HG03060 (cell line): Measurements from ENCODE around the gene MGRN1.

ENCODE experiments used
- ATAC-seq: cut with Tn5 transposase; IDR thresholded peaks from one replicate; pipeline ENCODE4 v1.9.1; 2021; ENCODE audit warnings: low read depth, moderate number of reproducible peaks; ENCODE audit not compliant: unreplicated experiment

The MGRN1 gene

GRCh38 chr16:4695473-4696171 is 71.0 kb downstream of the MGRN1 start:
- ATAC-seq = no peak

DNA sequence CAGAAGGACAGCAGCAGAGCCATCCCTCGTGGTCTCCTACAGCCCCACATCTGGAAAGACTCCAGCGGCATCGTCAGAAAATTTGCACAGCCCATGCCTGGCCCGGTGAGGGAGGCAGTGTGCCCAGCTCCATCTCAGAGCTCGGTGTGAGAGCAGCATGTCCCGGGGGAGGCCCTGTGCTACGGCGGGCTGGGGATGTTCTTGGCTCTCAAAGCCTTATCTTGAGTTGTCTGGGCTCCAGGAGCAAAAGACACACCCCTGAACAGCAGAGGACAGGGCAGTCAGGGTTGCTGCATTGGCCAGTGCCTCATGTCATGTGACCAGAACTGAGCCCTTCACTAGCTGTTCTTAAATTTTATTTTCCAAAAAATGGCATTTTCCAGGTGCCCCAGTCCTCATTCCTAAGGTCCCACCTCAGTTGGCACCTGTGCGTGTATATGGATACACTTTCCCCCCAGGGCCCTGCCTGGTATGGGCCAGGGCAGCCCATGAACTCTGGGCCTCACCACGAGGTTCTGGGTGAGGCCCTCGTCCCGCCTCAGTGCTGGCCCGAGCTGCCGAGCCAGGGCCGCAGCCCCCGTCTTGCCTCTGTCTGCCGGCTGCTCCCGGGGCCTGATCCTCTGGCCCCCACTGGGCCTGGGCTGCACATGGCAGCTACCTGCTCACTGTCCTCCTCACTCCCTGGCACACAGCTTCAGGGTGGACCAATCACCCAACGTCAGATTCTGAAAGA is 71.7 kb downstream of the MGRN1 start:
- no peak for ATAC-seq

DNA sequence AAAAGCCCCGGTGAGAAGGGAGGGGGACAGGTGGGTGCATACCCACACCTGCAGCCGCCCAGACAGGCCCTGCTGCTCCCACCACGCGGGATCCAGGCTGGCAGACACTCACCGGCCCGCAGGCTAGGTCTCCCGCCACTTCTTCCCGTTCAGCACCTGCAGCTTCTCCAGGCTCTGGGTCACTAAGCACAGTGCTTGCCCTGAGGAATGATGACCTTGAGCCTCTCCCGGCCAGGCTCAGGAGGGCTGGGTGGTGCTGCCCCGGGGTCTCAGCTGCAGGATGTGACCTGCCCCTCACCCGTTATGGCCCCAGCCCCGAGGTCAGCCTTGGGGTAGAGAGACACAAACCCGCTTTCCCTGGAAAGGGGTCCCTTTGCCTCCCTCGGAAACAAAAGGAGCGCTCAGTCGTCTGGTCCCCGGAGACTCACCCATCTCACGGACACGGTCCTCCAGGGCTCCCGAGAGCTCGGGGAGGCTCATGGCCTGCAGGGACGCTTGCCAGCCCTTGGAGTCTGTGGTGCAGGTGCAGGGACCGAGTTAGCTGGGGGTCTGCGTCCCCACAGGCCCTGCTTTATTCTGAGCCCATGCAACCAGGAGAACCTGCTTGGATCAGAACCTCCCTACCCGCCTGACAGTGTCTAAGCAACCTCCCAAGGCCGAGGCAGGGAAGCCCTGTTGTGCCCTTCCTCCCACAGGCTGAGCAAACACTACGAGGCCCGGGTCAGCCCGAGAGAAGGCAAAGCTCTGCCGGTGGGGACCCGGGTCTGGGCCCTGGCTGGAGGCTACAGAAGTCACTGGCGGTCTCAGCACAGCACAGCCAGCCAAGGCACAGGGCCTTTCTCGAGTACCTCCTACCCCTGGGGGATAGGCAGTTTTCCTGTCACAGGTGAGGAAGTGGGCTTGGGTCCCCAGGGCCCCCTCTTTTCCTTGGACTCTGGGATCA is 72.5 kb downstream of the MGRN1 start:
- no peak for ATAC-seq

GRCh38 chr16:4697848-4698291 is 73.2 kb downstream of the MGRN1 start:
- no peak for ATAC-seq

- no peak for ATAC-seq
These were observed 73.9 kb downstream of the MGRN1 start for GRCh38 chr16:4698321-4699045.

DNA sequence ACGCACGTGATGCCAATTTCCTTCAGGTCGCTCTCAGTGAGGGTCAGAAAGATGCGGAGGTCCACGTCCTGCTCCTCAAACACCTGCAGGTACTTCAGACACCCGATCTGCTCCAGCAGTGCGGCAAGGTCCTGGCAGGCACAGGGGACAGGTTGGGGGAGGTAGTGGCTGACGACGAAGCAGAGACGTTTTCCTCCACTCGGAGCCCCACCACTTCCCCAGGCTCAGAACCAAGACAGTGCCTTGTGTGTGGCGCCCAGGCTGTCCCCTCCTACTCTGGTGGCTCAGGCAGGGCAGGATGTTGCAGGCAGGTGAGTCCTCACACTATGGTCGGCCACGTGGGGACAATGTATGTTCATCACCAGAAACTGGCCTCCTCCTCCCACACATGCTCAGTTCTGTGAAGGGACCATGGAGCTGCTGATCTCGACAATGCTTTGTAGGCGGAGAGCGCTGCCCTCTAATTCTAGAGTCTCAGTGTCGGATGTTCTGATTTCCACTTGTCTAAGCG is 74.5 kb downstream of the MGRN1 start:
- ATAC-seq = no peak

DNA sequence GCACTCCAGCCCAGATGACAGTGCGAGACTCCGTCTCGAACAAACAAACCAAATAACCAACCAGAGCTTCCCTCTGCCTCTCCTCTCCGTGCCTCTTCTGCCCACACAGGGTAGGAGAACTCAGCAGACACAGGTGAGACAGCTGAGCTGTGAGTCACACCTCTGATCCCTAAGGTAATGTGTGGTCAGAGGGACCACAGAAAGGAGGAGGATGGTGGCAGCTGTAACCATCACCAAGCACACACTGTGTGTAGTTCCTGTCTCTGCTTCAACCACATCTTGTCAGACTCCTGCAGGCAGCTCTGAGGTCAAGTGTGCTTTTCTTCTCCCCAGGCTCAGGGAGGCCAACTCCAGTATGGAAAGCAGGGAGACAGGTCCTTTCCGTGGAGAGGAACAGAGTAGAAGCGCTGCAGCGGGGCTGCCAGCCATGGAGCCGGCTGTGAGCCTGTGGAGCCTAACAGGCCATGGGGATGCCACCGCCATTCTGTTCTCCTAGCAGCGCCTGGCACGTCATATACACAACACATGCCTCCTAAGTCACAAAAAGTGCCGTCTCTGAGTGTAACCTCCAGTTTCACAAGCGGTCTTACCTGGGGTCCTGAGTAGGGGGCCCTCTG is 75.9 kb downstream of the MGRN1 start:
- no peak for ATAC-seq

GRCh38 chr16:4700997-4701743 is 76.5 kb downstream of the MGRN1 start:
- no peak for ATAC-seq

DNA sequence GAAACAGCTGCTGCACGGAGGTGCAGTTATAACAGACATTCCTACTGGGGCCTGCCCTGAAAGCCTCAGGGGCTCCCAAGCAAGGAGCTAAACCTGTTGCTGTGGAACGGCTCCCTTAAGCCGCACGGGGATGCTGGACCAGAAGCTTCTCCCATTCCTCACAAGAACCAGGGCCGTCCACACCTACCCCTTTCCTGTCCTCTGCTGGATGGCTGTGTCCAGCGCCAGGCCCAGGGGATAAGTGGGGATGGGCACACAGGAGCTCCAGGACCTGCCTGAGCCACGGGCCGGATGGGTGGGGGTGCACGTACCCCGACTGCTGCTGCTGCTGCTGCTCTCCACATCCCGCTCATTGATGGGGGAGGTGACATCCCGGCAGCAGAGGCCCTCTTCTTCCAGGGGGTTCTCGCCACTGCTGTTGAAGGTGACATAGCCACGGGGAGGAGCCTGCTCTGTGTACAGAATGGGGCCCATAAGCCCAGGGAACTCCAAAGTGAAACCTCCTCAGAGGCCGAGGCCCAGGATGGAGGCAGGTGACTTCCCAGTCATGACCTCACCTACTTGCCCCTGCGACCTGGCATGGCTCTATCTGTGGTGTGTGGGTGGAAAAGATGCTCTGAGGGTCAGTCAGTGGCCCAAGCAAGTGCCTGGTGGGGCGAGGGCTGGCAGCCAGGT is 77.3 kb downstream of the MGRN1 start:
- ATAC-seq = no peak

- no peak for ATAC-seq
These were observed 77.8 kb downstream of the MGRN1 start for GRCh38 chr16:4702466-4702808.

DNA sequence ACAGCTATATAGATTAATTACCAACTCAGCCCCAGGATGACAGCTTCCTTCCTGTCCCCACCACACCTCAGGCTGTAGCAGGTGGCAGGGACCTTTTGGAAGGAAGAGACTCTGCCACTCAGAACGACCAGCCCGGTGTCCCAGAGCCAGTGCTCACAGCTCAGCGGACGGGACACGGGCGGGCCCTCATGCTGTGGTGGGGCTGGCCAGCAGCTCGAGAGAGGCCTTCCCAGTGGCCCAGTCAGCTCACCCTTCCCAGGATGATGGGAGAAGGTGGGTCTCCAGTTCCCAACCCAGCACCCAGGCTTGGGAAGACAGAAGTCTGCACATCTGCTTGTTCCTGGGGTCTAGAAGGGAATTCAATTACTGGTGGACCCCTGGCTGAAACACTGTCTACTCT is 79.3 kb downstream of the MGRN1 start:
- ATAC-seq = no peak

GRCh38 chr16:4704491-4704890 is 79.9 kb downstream of the MGRN1 start:
- no peak for ATAC-seq

GRCh38 chr16:4704913-4705312 is 80.3 kb downstream of the MGRN1 start:
- no peak for ATAC-seq

DNA sequence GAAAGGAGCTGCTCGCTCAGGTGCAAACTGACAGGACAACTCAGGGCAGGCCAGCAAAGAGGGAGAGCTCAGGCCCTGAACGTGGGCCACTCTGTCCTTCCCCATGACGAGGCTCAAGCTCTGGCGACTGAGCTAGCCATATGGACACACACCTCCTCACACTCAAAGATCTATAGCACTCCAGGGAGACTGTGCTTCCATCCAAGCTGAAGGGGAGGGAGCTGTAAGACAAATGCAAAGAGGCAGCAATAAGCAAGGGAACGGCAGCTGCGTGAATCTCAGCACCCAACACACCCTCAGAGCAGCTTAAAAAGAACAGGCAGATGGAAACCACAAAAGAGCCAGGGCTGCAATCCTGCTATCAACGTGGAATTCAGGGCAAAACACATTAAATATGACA is 82.2 kb downstream of the MGRN1 start:
- no peak for ATAC-seq

DNA sequence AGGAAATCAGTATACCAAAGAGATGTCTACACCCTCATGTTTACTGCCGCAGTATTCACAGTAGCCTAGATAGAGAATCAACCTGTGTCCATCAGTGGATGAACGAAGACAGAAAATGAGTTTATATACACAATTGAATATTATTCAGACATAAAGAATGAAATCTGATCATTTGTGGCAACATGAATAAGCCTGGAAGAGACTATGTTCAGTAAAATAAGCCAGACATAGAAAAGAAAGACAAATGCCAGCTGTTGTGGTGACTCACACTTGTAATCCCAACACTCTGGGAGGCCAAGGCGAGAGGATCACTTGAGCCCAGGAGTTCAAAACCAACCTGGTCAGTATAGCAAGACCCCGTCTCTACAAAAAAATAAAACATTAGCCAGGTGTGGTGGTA is 84.9 kb downstream of the MGRN1 start:
- no peak for ATAC-seq

DNA sequence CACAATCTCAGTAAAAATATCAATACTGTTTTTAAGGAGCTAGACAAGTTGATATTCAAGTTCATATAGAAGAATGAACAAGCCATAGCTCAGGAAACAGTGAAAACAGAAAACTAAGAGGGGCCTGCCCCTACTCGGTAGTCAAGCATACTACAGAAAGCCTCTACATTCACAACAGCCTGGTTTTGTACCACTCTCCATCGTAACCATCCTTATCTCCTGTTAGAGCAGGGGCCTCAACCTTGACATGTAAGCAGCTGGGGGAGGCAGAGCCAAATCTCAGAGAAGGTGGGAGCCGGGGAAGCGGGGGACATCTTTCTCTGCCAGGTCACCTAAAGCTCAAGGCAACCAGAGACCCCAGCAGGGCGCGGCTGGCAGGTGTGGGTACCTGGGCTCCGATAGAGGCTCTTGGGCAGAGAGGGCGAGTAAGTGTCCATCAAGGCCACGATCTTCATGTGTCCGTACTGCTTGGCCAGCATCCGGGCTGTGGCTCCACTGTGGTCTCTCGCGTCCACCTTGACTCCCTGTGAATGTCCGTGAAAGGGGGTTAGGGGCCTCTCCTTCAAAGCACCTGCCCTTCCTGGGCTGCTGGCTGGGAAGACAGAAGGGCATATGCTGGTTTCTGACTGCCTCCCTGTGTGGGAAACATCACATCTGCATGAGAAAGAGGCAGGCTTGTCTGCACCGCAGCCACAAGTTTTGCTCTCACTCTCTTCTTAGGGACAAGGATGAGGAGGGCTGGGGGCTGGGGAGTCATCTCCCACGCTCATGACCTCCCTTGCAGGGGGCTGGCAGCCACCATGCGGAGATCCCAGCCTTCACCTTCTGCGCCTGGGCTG is 89.3 kb downstream of the MGRN1 start:
- no peak for ATAC-seq

DNA sequence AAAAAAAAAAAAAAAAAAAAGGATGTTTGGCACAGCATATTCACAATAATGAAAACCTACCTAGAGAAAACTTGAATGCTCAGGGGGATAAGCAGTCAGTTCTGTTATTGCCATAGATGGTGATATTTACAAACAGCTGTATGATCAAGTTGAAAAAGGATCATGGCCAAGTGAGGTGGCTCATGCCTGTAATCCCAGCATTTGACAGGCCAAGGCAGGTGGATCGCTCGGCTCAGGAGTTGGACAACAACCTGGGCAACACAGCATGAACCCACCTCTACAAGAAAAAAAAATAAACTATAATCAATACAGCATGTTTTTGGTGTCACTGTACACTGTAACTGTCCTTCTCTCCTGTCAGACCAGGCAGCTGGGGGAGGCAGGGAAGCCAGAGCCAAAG is 90.4 kb downstream of the MGRN1 start:
- no peak for ATAC-seq

GRCh38 chr16:4718466-4718865 is 93.8 kb downstream of the MGRN1 start:
- no peak for ATAC-seq
